Measurements from ENCODE around the gene PFKFB4. TPM values are rescaled to one million over a fixed set of nuclear protein-coding genes. Genes with fewer than 3 reads are reported as not detected.
A peak's percentile ranks its signal among the peaks of the same experiment; 100 is the strongest.

The PFKFB4 gene
- 22.4 and 24.1 TPM in 2 replicates for total RNA-seq

- Histone ChIP-seq H3K36me3 (ENCODE audit: control insufficient read depth, insufficient read depth, low read length) (peaks cover 5% of the 10 kb centered on the region), H3K4me3 (ENCODE audit: low read depth, low read length) (peak within 1 kb of the TSS; percentile 62), H3K27me3 (ENCODE audit: control insufficient read depth, insufficient read depth, low read length) (no peaks in the 10 kb centered on the region)
- TF ChIP-seq, protein P1, sequence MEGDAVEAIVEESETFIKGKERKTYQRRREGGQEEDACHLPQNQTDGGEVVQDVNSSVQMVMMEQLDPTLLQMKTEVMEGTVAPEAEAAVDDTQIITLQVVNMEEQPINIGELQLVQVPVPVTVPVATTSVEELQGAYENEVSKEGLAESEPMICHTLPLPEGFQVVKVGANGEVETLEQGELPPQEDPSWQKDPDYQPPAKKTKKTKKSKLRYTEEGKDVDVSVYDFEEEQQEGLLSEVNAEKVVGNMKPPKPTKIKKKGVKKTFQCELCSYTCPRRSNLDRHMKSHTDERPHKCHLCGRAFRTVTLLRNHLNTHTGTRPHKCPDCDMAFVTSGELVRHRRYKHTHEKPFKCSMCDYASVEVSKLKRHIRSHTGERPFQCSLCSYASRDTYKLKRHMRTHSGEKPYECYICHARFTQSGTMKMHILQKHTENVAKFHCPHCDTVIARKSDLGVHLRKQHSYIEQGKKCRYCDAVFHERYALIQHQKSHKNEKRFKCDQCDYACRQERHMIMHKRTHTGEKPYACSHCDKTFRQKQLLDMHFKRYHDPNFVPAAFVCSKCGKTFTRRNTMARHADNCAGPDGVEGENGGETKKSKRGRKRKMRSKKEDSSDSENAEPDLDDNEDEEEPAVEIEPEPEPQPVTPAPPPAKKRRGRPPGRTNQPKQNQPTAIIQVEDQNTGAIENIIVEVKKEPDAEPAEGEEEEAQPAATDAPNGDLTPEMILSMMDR (IDR thresholded peaks at IDR 0.05; ENCODE audit: insufficient read depth, low read length, poor library complexity, severe bottlenecking), result no peak
- DNase-seq (ENCODE audit: low read depth), result peak; percentile 97
Observed at GRCh38 chr3:48556796-48557626, at the start of gene PFKFB4. PFKFB4 (minus strand) TSS chr3:48556803; CDS start chr3:48556777, 26 bp downstream.

- Histone ChIP-seq H3K27me3 (ENCODE audit: control insufficient read depth, insufficient read depth, low read length) (no peaks in the 10 kb centered on the region), H3K36me3 (ENCODE audit: control insufficient read depth, insufficient read depth, low read length) (peaks cover 13% of the 10 kb centered on the region), H3K4me3 (ENCODE audit: low read depth, low read length) (no peak overlapping the region)
- TF ChIP-seq, protein P1 (IDR thresholded peaks at IDR 0.05; ENCODE audit: insufficient read depth, low read length, poor library complexity, severe bottlenecking), result no peak
- no peak for DNase-seq (ENCODE audit: low read depth)
Observed at GRCh38 chr3:48601622-48601994, 45.0 kb upstream of the PFKFB4 start.

DNA sequence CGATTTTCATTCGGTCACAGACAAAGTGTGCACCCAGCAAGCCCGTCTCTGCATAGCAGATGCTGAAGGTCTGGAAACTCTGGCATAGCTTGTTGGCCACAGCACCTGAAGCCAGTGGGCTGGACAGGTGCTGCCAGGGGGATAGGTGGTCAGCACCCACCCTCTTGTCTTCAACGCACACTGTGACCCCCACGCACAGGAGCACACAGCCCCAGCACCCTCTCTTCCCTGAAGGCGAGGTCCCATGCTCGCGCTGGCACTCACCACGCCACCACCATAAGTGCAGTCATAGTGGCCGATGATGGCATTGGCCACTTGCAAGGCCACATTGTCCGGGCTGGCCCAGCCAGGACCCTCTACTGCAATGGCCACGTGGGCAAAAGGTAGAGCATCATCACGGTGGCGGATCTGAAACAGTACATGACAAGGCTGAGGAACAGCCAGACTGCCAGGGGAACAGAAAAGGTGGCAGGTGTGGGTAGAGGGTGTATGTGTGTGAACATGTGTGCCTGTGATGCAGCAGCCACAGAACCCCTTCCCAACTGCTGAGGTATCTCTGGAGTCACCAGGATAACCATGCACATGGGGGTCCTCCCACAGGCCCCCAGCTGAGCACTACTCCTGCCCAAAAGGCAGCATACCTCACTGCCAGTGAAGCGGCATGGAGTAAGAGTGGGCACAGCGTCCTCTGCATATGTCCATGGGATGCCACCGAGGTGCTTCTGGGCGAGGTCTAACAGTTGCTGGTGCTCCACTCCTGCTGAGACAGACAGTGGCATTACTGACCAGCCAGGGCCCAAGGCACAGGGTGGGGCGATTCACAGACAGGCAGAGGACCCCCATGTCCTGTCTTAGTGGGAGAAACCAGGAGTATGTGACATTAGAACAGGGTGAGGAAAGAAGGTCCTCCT is 44.4 kb upstream of the PFKFB4 start:
- no peak overlapping the region for H3K4me3 ChIP-seq (ENCODE audit: low read depth, low read length)
- no peak for DNase-seq (ENCODE audit: low read depth)
- TF ChIP-seq, protein P1 (IDR thresholded peaks at IDR 0.05; ENCODE audit: insufficient read depth, low read length, poor library complexity, severe bottlenecking), result no peak
- peaks cover 13% of the 10 kb centered on the region for H3K36me3 ChIP-seq (ENCODE audit: control insufficient read depth, insufficient read depth, low read length)
- H3K27me3 ChIP-seq (ENCODE audit: control insufficient read depth, insufficient read depth, low read length), result no peaks in the 10 kb centered on the region

- no peak for DNase-seq (ENCODE audit: low read depth)
- Histone ChIP-seq H3K4me3 (ENCODE audit: low read depth, low read length) (no peak overlapping the region), H3K36me3 (ENCODE audit: control insufficient read depth, insufficient read depth, low read length) (peaks cover 10% of the 10 kb centered on the region), H3K27me3 (ENCODE audit: control insufficient read depth, insufficient read depth, low read length) (no peaks in the 10 kb centered on the region)
- TF ChIP-seq, protein P1 (IDR thresholded peaks at IDR 0.05; ENCODE audit: insufficient read depth, low read length, poor library complexity, severe bottlenecking), result no peak
Observed at GRCh38 chr3:48599509-48600285, 43.1 kb upstream of the PFKFB4 start.

DNA sequence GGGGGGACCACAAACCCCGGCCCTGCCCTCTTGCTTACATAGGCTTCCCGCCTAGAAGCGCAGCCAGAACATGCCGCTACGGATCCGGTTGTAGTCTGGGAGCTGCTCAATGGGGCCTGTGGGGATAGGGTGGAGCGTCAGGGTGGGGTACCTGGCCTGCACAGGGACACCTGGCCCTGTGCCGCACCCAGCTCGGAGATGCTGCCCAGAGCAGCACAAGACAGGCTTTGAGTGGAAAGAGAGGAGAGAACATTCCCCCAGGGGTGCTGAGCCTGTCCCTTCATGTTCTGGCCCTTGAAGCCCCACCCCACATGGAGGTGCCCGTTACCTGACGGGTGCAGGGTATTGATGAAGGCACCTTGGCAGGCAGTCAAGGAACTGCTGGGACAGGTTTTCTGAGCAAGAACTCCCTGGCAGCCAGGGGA is 42.5 kb upstream of the PFKFB4 start:
- TF ChIP-seq, protein P1 (IDR thresholded peaks at IDR 0.05; ENCODE audit: insufficient read depth, low read length, poor library complexity, severe bottlenecking), result no peak
- Histone ChIP-seq H3K4me3 (ENCODE audit: low read depth, low read length) (no peak overlapping the region), H3K36me3 (ENCODE audit: control insufficient read depth, insufficient read depth, low read length) (peaks cover 8% of the 10 kb centered on the region), H3K27me3 (ENCODE audit: control insufficient read depth, insufficient read depth, low read length) (no peaks in the 10 kb centered on the region)
- no peak for DNase-seq (ENCODE audit: low read depth)

All from kidney epithelial cell (primary cell).